GM08714 (cell line): ENCODE results near the gene ADGRG4.

Experiments used
- H3K4me3 ChIP-seq: fragments of 200-500 bp; sonication (Bioruptor generic); 2 replicates; pipeline ENCODE4 v1.5.1; 2014; ENCODE audit warnings: mild to moderate bottlenecking, low read length, inconsistent platforms
- ZNF274 ChIP-seq: IDR thresholded peaks from 2 replicates; pipeline ENCODE4 v1.6.1; 2012; ENCODE audit warnings: mild to moderate bottlenecking, low read depth, low read length

Gene ADGRG4

DNA sequence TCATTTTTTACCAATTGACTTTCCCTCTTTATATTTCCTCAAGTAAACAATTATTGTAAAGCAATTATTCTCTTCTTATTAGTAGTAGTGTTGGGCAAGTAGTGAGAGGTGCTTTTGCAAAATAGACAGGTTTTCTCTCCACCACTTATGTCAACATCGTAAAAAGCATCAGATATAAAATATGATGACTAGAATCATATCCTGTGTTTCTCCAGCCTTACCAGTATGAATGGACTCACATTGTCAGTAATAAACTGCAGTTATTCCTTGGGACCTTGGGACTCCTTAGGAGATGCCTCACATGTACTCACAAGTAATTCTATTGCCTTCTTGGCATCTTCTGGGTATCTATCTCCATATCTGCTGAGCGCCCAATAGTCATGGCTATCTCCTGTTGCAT lies 146.5 kb downstream of the ADGRG4 start:
- no peak overlapping the region for H3K4me3 ChIP-seq
- no peak for TF ChIP-seq ZNF274

DNA sequence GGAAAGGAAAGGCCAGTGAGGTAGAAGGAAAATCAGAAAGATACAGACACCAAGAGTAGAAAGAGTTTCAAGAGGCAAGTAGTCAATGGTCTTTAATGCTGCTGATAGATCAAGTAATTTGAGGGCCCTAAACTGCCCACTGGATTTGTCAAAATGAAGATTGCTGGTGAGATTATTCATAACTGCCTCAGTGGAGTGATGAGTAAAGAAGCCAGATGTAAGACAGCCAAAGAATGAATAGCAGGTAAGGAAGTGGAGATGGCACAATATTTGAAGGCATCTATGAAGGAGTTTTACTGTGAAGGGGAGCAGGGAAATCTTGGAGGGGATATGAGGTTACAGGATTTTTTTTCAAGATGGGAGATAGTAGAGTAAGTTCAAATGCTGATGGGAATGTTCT lies 147.2 kb downstream of the ADGRG4 start:
- TF ChIP-seq ZNF274: no peak
- H3K4me3 ChIP-seq: no peak overlapping the region

DNA sequence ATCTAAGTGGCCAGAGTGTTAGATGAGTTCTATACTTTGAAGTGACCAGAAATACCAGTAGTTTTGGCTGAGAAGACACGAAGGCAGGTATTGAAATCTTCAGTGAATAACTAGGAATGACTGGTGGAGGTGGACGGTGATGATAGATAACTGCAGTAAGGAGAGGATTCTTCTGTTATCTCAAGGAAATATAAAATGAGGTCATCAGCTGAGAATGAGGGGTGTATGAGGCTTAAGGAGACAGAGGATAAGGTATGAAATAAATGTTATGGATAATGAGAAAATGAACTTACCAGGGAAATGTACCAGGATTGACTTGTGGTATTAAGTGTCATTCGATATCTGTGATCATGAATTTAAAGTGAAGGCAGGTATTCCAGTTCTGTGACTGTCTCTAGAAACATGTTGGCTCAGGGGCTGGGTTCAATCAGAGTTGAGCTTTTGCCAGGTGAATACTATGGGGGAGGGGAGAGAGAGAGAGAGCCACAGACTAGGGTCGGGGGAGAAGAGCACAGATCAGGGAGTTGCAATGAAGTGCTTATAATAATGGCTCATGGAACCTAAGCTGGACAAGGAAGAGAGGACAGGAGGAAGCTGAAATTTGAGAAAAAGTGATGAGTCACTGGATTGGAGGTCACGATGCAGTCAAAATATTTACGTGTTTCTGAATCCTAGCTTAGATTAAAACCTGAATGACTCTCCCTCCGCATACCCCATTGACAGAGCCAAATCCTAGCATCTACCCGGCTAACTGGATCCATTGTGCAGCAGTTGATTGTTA lies 149.5 kb downstream of the ADGRG4 start:
- no peak for TF ChIP-seq ZNF274
- H3K4me3 ChIP-seq: no peak overlapping the region

DNA sequence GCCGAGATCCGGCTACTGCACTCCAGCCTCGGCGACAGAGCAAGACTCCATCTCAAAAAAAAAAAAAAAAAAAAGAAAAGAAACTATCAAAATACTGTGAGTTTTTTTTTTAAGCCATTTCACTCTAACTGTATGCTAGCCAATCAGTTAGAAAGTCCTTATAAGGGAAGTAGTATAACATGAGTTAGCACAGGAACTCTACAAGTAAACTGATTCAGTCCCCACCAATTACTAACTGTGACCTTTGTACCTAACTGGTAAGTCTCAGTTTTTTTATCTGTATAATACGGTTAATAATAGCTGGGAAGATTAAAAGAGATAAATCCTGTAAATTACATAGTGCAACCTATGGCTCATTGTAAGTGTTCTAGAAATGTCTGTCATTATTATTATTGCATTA lies 151.9 kb downstream of the ADGRG4 start:
- TF ChIP-seq ZNF274: no peak
- H3K4me3 ChIP-seq: no peak overlapping the region

DNA sequence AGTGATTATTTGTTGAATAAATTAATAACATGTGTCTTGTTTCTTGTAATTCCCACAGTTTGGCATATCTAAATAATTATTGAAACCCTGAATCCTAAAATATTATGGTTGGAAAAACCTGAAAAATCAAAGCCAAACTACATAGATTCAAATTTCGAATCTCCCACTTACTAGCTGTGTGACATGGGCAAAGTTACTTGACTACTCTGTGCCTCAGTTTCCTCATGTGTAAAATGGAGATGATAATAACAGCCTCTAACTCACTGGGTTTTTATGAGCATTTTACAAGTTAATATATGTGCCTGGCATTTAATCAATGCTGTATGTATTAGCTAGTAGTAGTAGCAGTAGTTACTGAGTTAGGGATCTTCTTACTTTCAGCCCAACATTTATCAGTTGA lies 152.4 kb downstream of the ADGRG4 start:
- TF ChIP-seq ZNF274: no peak
- H3K4me3 ChIP-seq: no peak overlapping the region

DNA sequence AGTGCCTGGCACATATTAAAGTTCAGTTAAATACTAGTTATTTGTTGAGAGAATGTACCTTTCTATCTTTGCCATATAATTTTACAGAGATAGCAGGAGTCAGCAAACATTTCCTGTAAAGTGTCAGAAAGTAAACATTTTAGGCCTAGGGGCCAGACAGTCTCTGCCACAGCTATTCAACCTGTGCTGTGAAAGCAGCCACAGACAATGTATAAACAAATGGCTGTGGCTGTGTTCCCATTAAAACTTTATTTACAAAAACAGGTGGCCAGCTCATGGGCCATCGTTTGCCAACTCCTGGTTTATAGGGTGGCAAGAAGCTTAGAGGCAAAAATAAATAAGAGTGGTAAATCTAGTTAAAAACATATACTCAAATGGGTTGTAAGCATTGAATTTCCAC lies 153.0 kb downstream of the ADGRG4 start:
- no peak for TF ChIP-seq ZNF274
- H3K4me3 ChIP-seq: no peak overlapping the region

DNA sequence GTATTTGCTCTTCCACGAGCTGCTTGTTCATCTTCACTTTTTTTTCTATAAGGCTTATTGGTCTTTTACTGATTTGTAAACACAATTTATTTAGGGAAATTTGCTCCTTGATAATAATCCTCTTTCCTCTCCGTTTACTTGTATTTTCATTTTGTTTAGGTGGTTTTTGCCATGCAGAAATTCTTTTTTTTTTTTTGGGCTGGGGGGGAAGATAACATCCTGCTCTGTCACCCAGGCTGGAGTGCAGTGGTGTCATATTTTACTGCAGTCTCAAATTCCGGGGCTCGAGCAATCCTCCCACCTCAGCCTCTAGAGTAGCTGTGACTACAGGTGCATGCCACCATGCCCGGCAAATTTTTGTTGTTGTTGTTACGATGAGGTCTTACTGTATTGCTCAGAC lies 155.4 kb downstream of the ADGRG4 start:
- no peak for TF ChIP-seq ZNF274
- H3K4me3 ChIP-seq: no peak overlapping the region

DNA sequence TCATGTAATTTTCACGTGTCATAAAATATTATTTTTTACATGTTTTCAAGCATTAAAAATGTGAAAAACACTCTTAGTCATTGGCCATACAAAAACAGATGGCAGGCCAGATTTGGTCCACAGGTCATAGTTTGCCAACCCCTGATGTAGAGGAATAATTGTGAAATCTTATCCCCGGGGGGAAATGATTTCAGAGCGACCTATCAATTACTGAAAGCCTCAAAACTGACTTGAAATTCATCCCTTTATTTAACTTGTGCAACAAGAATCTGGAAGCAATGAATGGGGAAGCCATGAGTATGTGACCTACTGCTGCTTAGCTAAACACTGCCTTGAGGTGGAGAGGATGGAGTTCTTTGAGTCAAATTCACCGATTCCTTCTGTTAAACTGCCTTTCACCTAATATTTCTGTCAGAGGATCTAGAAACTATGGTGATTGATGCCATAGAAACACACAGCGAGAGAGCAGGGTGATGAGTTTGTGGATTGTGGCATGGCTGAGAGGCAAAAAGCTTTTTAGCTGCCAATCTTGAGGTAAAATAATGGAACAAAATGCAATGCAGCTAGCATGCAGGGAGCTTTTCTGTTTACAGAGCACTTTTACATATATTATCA lies 156.6 kb downstream of the ADGRG4 start:
- no peak overlapping the region for H3K4me3 ChIP-seq
- TF ChIP-seq ZNF274: no peak

DNA sequence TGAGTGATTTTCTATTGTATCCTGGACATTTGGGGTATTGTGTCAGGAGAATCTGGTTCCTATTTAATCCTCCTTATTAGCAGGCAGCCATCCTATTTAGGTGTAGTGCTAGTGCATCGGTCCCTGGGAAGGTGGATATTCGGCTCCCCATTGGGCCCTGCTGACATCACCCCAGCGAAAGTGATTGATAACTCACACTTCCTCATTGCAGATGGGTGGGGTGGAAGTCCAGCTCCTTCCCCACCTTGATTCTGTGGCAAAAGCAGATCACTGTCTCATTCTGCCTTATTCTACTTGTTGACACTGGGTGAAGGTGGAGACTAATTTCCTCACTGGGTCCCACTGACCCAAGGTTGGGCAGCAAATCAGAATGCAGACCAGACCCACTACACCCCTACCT lies 163.8 kb downstream of the ADGRG4 start:
- no peak overlapping the region for H3K4me3 ChIP-seq
- TF ChIP-seq ZNF274: no peak
